Measurements from ENCODE around the gene SH3RF3. TPM values are rescaled to one million over a fixed set of nuclear protein-coding genes. Genes with fewer than 3 reads are reported as not detected.

The SH3RF3 gene
- total RNA-seq, 1 experiment from 2014 or later = not detected

- Histone ChIP-seq H3K9me3 (ENCODE audit: control insufficient read depth in 1 of 2, insufficient read depth in 1 of 2, low read depth in 1 of 2, low read length in 2 of 2) (no peaks in the 10 kb centered on the region), H3K4me3 (replicated peaks in 1 of 2; ENCODE audit: low read depth in 1 of 2, low read length in 2 of 2) (no peak overlapping the region), H3K79me2 (ENCODE audit: insufficient read depth, low read length) (no peaks in the 10 kb centered on the region), H3K4me2 (ENCODE audit: low read length) (no peak overlapping the region), H3K9me2 (ENCODE audit: insufficient read depth) (no peaks in the 10 kb centered on the region), H2AFZ (ENCODE audit: low read depth, low read length, poor library complexity, severe bottlenecking) (no peak overlapping the region), H3K27me3 (ENCODE audit: insufficient read depth, low read length) (no peaks in the 10 kb centered on the region; the same call in 1 of the 2 replicates), H3K27ac (ENCODE audit: low read depth, low read length) (no peak overlapping the region), H3K36me3 (ENCODE audit: control insufficient read depth in 1 of 2, insufficient read depth in 2 of 2, low read length in 2 of 2) (no peaks in the 10 kb centered on the region), H3K4me1 (ENCODE audit: control insufficient read depth in 1 of 2, insufficient read depth in 2 of 2, low read length in 2 of 2) (peaks cover 0 to 9% of the 10 kb centered on the region in 2 experiments; a peak in 1 of 4 replicates), H3K9ac (ENCODE audit: low read length) (no peak overlapping the region), H4K20me1 (ENCODE audit: insufficient read depth) (no peaks in the 10 kb centered on the region)
- TF ChIP-seq, protein P1, sequence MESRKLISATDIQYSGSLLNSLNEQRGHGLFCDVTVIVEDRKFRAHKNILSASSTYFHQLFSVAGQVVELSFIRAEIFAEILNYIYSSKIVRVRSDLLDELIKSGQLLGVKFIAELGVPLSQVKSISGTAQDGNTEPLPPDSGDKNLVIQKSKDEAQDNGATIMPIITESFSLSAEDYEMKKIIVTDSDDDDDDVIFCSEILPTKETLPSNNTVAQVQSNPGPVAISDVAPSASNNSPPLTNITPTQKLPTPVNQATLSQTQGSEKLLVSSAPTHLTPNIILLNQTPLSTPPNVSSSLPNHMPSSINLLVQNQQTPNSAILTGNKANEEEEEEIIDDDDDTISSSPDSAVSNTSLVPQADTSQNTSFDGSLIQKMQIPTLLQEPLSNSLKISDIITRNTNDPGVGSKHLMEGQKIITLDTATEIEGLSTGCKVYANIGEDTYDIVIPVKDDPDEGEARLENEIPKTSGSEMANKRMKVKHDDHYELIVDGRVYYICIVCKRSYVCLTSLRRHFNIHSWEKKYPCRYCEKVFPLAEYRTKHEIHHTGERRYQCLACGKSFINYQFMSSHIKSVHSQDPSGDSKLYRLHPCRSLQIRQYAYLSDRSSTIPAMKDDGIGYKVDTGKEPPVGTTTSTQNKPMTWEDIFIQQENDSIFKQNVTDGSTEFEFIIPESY (IDR thresholded peaks at IDR 0.05; ENCODE audit: extremely low read depth, insufficient replicate concordance, low read length) = no peak
- no peak for TF ChIP-seq ELF1 (IDR thresholded peaks at IDR 0.05; ENCODE audit: borderline replicate concordance, low read depth)
- TF ChIP-seq FOSL1 (IDR thresholded peaks at IDR 0.05; ENCODE audit: low read depth) = no peak
- no peak for TF ChIP-seq RAD21 (IDR thresholded peaks at IDR 0.05; ENCODE audit: low read depth)
- ChIA-PET POLR2A (no interaction called here), RAD21 (ENCODE audit: low non-redundant PET in 1 of 2, low total read pairs in 2 of 2, uncharacterized antibody in 2 of 2, unreplicated experiment in 2 of 2) (no interaction called here), CTCF (no interaction called here)
- no peak for DNase-seq (ENCODE audit: low read depth, low spot score)
- BruUV-seq (replicated peaks) = no TSS peak
- no peak for ATAC-seq
- intact Hi-C loops (cut with micrococcal nuclease) = no loop called here
These were observed 400.8 kb downstream of the SH3RF3 start for GRCh38 chr2:109529532-109530449.

- Histone ChIP-seq H3K36me3 (ENCODE audit: control insufficient read depth in 1 of 2, insufficient read depth in 2 of 2, low read length in 2 of 2) (no peaks in the 10 kb centered on the region), H3K79me2 (ENCODE audit: insufficient read depth, low read length) (no peaks in the 10 kb centered on the region), H3K27ac (ENCODE audit: low read depth, low read length) (no peak overlapping the region), H2AFZ (ENCODE audit: low read depth, low read length, poor library complexity, severe bottlenecking) (no peak overlapping the region), H3K4me1 (ENCODE audit: control insufficient read depth in 1 of 2, insufficient read depth in 2 of 2, low read length in 2 of 2) (peaks cover 0 to 9% of the 10 kb centered on the region in 2 experiments; a peak in 1 of 4 replicates), H3K9me3 (ENCODE audit: control insufficient read depth in 1 of 2, insufficient read depth in 1 of 2, low read depth in 1 of 2, low read length in 2 of 2) (no peaks in the 10 kb centered on the region), H3K4me2 (ENCODE audit: low read length) (no peak overlapping the region), H3K9ac (ENCODE audit: low read length) (no peak overlapping the region), H3K9me2 (ENCODE audit: insufficient read depth) (no peaks in the 10 kb centered on the region), H3K27me3 (ENCODE audit: insufficient read depth, low read length) (no peaks in the 10 kb centered on the region; the same call in 1 of the 2 replicates), H3K4me3 (replicated peaks in 1 of 2; ENCODE audit: low read depth in 1 of 2, low read length in 2 of 2) (no peak overlapping the region), H4K20me1 (ENCODE audit: insufficient read depth) (no peaks in the 10 kb centered on the region)
- ChIA-PET POLR2A (no interaction called here), CTCF (no interaction called here), RAD21 (ENCODE audit: low non-redundant PET in 1 of 2, low total read pairs in 2 of 2, uncharacterized antibody in 2 of 2, unreplicated experiment in 2 of 2) (no interaction called here)
- no TSS peak for BruUV-seq (replicated peaks)
- intact Hi-C loops (cut with micrococcal nuclease) = no loop called here
- ATAC-seq (0 out of 2 replicates have a peak, but pooled peaks have one; percentile 38), DNase-seq (ENCODE audit: low read depth, low spot score) (no peak)
- TF ChIP-seq RAD21 (IDR thresholded peaks at IDR 0.05; ENCODE audit: low read depth) = no peak
- TF ChIP-seq EZH2phosphoT487 (IDR thresholded peaks at IDR 0.05; ENCODE audit: borderline replicate concordance) = no peak
- no peak for TF ChIP-seq EGR1 (IDR thresholded peaks at IDR 0.05; ENCODE audit: low read depth)
- TF ChIP-seq, protein P1 (IDR thresholded peaks at IDR 0.05; ENCODE audit: extremely low read depth, insufficient replicate concordance, low read length) = no peak
- TF ChIP-seq ZFX (IDR thresholded peaks at IDR 0.05) = no peak
- no peak for TF ChIP-seq MAX (IDR thresholded peaks at IDR 0.05)
- no peak for TF ChIP-seq SRF (IDR thresholded peaks at IDR 0.05; ENCODE audit: low read depth)
- TF ChIP-seq JUND (IDR thresholded peaks at IDR 0.05) = no peak
- TF ChIP-seq CBX3 (IDR thresholded peaks at IDR 0.05; ENCODE audit: low read depth) = no peak
- TF ChIP-seq SIN3A (IDR thresholded peaks at IDR 0.05; ENCODE audit: low read depth) = no peak
- TF ChIP-seq ZNF274 (IDR thresholded peaks at IDR 0.05; ENCODE audit: low read depth, low read length) = no peak
- no peak for TF ChIP-seq YY1 (IDR thresholded peaks at IDR 0.05; ENCODE audit: extremely low read depth, insufficient replicate concordance, low read depth, low read length)
These were observed 401.7 kb downstream of the SH3RF3 start for GRCh38 chr2:109530712-109531111.

All from HCT116 (cell line).